Measurements from ENCODE around the gene MFSD6L. TPM values are rescaled to one million over a fixed set of nuclear protein-coding genes. Genes with fewer than 3 reads are reported as not detected.

MFSD6L gene
- total RNA-seq, 1 donor from 2014 or later = under 0.01 TPM

- Histone ChIP-seq H3K9me3 (ENCODE audit: control insufficient read depth in 3 of 3, low read length in 3 of 3) (peaks cover 0 to 2% (median 0%) of the 10 kb centered on the region in 3 donors), H3K4me1 (ENCODE audit: control insufficient read depth in 3 of 3, insufficient read depth in 3 of 3, low read length in 3 of 3) (no peaks in the 10 kb centered on the region), H3K4me3 (ENCODE audit: low read length in 3 of 3) (no peak overlapping the region), H3K36me3 (ENCODE audit: control insufficient read depth in 3 of 3, insufficient read depth in 3 of 3, low read length in 3 of 3) (no peaks in the 10 kb centered on the region), H3K9ac (ENCODE audit: low read depth in 1 of 3, low read length in 3 of 3) (no peak overlapping the region), H3K27me3 (ENCODE audit: control insufficient read depth in 3 of 3, insufficient read depth in 3 of 3, low read length in 3 of 3) (no peaks in the 10 kb centered on the region), H3K27ac (ENCODE audit: low read depth, low read length) (no peak overlapping the region)
Observed at GRCh38 chr17:8776248-8776647, 22.9 kb downstream of the MFSD6L start.

- H3K9ac ChIP-seq (ENCODE audit: low read depth in 1 of 3, low read length in 3 of 3) = no peak overlapping the region
- no peaks in the 10 kb centered on the region for H3K36me3 ChIP-seq (ENCODE audit: control insufficient read depth in 3 of 3, insufficient read depth in 3 of 3, low read length in 3 of 3)
- H3K4me1 ChIP-seq (ENCODE audit: control insufficient read depth in 3 of 3, insufficient read depth in 3 of 3, low read length in 3 of 3) = no peaks in the 10 kb centered on the region
- H3K27me3 ChIP-seq (ENCODE audit: control insufficient read depth in 3 of 3, insufficient read depth in 3 of 3, low read length in 3 of 3) = peaks cover 2 to 9% (median 3%) of the 10 kb centered on the region in 3 donors
- no peak overlapping the region for H3K27ac ChIP-seq (ENCODE audit: low read depth, low read length)
- no peak overlapping the region for H3K4me3 ChIP-seq (ENCODE audit: low read length in 3 of 3)
- H3K9me3 ChIP-seq (ENCODE audit: control insufficient read depth in 3 of 3, low read length in 3 of 3) = peaks cover 0 to 3% (median 0%) of the 10 kb centered on the region in 3 donors
Observed at GRCh38 chr17:8766731-8767130, 32.4 kb downstream of the MFSD6L start.

GRCh38 chr17:8762012-8762411 lies 37.2 kb downstream of the MFSD6L start:
- H3K4me1 ChIP-seq (ENCODE audit: control insufficient read depth in 3 of 3, insufficient read depth in 3 of 3, low read length in 3 of 3) = no peaks in the 10 kb centered on the region
- H3K4me3 ChIP-seq (ENCODE audit: low read length in 3 of 3) = no peak overlapping the region
- peaks cover 0 to 11% (median 5%) of the 10 kb centered on the region in 3 donors for H3K27me3 ChIP-seq (ENCODE audit: control insufficient read depth in 3 of 3, insufficient read depth in 3 of 3, low read length in 3 of 3)
- no peak overlapping the region for H3K9ac ChIP-seq (ENCODE audit: low read depth in 1 of 3, low read length in 3 of 3)
- H3K27ac ChIP-seq (ENCODE audit: low read depth, low read length) = no peak overlapping the region
- no peaks in the 10 kb centered on the region for H3K36me3 ChIP-seq (ENCODE audit: control insufficient read depth in 3 of 3, insufficient read depth in 3 of 3, low read length in 3 of 3)
- peaks cover 0 to 3% (median 0%) of the 10 kb centered on the region in 3 donors for H3K9me3 ChIP-seq (ENCODE audit: control insufficient read depth in 3 of 3, low read length in 3 of 3)

- H3K4me1 ChIP-seq (ENCODE audit: control insufficient read depth in 3 of 3, insufficient read depth in 3 of 3, low read length in 3 of 3) = no peaks in the 10 kb centered on the region
- peaks cover 0 to 3% (median 0%) of the 10 kb centered on the region in 3 donors for H3K9me3 ChIP-seq (ENCODE audit: control insufficient read depth in 3 of 3, low read length in 3 of 3)
- H3K27me3 ChIP-seq (ENCODE audit: control insufficient read depth in 3 of 3, insufficient read depth in 3 of 3, low read length in 3 of 3) = peaks cover 0 to 20% (median 8%) of the 10 kb centered on the region in 3 donors
- H3K27ac ChIP-seq (ENCODE audit: low read depth, low read length) = no peak within 1 kb of the TSS
- no peak within 1 kb of the TSS for H3K9ac ChIP-seq (ENCODE audit: low read depth in 1 of 3, low read length in 3 of 3)
- H3K36me3 ChIP-seq (ENCODE audit: control insufficient read depth in 3 of 3, insufficient read depth in 3 of 3, low read length in 3 of 3) = no peaks in the 10 kb centered on the region
- no peak within 1 kb of the TSS for H3K4me3 ChIP-seq (ENCODE audit: low read length in 3 of 3)
Observed at GRCh38 chr17:8758137-8758596, 41.0 kb downstream of the MFSD6L start, which contains the start of gene SPDYE4. SPDYE4 (minus strand) TSS chr17:8758546; CDS start chr17:8758382, 164 bp downstream.

GRCh38 chr17:8757189-8757588 lies 42.0 kb downstream of the MFSD6L start:
- no peaks in the 10 kb centered on the region for H3K36me3 ChIP-seq (ENCODE audit: control insufficient read depth in 3 of 3, insufficient read depth in 3 of 3, low read length in 3 of 3)
- peaks cover 0 to 18% (median 8%) of the 10 kb centered on the region in 3 donors for H3K27me3 ChIP-seq (ENCODE audit: control insufficient read depth in 3 of 3, insufficient read depth in 3 of 3, low read length in 3 of 3)
- H3K9me3 ChIP-seq (ENCODE audit: control insufficient read depth in 3 of 3, low read length in 3 of 3) = no peaks in the 10 kb centered on the region
- no peak overlapping the region for H3K9ac ChIP-seq (ENCODE audit: low read depth in 1 of 3, low read length in 3 of 3)
- no peak overlapping the region for H3K4me3 ChIP-seq (ENCODE audit: low read length in 3 of 3)
- H3K27ac ChIP-seq (ENCODE audit: low read depth, low read length) = no peak overlapping the region
- no peaks in the 10 kb centered on the region for H3K4me1 ChIP-seq (ENCODE audit: control insufficient read depth in 3 of 3, insufficient read depth in 3 of 3, low read length in 3 of 3)

GRCh38 chr17:8755590-8756255 lies 43.4 kb downstream of the MFSD6L start:
- no peaks in the 10 kb centered on the region for H3K4me1 ChIP-seq (ENCODE audit: control insufficient read depth in 3 of 3, insufficient read depth in 3 of 3, low read length in 3 of 3)
- no peak overlapping the region for H3K27ac ChIP-seq (ENCODE audit: low read depth, low read length)
- no peak overlapping the region for H3K9ac ChIP-seq (ENCODE audit: low read depth in 1 of 3, low read length in 3 of 3)
- no peaks in the 10 kb centered on the region for H3K36me3 ChIP-seq (ENCODE audit: control insufficient read depth in 3 of 3, insufficient read depth in 3 of 3, low read length in 3 of 3)
- H3K9me3 ChIP-seq (ENCODE audit: control insufficient read depth in 3 of 3, low read length in 3 of 3) = no peaks in the 10 kb centered on the region
- no peak overlapping the region for H3K4me3 ChIP-seq (ENCODE audit: low read length in 3 of 3)
- peaks cover 0 to 17% (median 8%) of the 10 kb centered on the region in 3 donors for H3K27me3 ChIP-seq (ENCODE audit: control insufficient read depth in 3 of 3, insufficient read depth in 3 of 3, low read length in 3 of 3)

- H3K4me3 ChIP-seq (ENCODE audit: low read length in 3 of 3) = no peak overlapping the region
Observed at GRCh38 chr17:8754890-8755289, 44.3 kb downstream of the MFSD6L start.

GRCh38 chr17:8753976-8754440 lies 45.2 kb downstream of the MFSD6L start:
- H3K9ac ChIP-seq (ENCODE audit: low read depth in 1 of 3, low read length in 3 of 3) = no peak overlapping the region
- H3K27me3 ChIP-seq (ENCODE audit: control insufficient read depth in 3 of 3, insufficient read depth in 3 of 3, low read length in 3 of 3) = peaks cover 0 to 15% (median 8%) of the 10 kb centered on the region in 3 donors
- H3K36me3 ChIP-seq (ENCODE audit: control insufficient read depth in 3 of 3, insufficient read depth in 3 of 3, low read length in 3 of 3) = no peaks in the 10 kb centered on the region
- no peak overlapping the region for H3K27ac ChIP-seq (ENCODE audit: low read depth, low read length)
- no peaks in the 10 kb centered on the region for H3K9me3 ChIP-seq (ENCODE audit: control insufficient read depth in 3 of 3, low read length in 3 of 3)
- H3K4me1 ChIP-seq (ENCODE audit: control insufficient read depth in 3 of 3, insufficient read depth in 3 of 3, low read length in 3 of 3) = no peaks in the 10 kb centered on the region
- no peak overlapping the region for H3K4me3 ChIP-seq (ENCODE audit: low read length in 3 of 3)

More at GRCh38 chr17:8754890-8755289, 44.3 kb downstream of the MFSD6L start:
- Histone ChIP-seq H3K9ac (ENCODE audit: low read depth in 1 of 3, low read length in 3 of 3) (no peak overlapping the region), H3K27ac (ENCODE audit: low read depth, low read length) (no peak overlapping the region), H3K4me1 (ENCODE audit: control insufficient read depth in 3 of 3, insufficient read depth in 3 of 3, low read length in 3 of 3) (no peaks in the 10 kb centered on the region), H3K36me3 (ENCODE audit: control insufficient read depth in 3 of 3, insufficient read depth in 3 of 3, low read length in 3 of 3) (no peaks in the 10 kb centered on the region), H3K9me3 (ENCODE audit: control insufficient read depth in 3 of 3, low read length in 3 of 3) (no peaks in the 10 kb centered on the region), H3K27me3 (ENCODE audit: control insufficient read depth in 3 of 3, insufficient read depth in 3 of 3, low read length in 3 of 3) (peaks cover 0 to 15% (median 8%) of the 10 kb centered on the region in 3 donors)

GRCh38 chr17:8753136-8753975 lies 45.8 kb downstream of the MFSD6L start:
- Histone ChIP-seq H3K27me3 (ENCODE audit: control insufficient read depth in 3 of 3, insufficient read depth in 3 of 3, low read length in 3 of 3) (peaks cover 0 to 15% (median 3%) of the 10 kb centered on the region in 3 donors), H3K9ac (ENCODE audit: low read depth in 1 of 3, low read length in 3 of 3) (no peak overlapping the region), H3K27ac (ENCODE audit: low read depth, low read length) (no peak overlapping the region), H3K4me3 (ENCODE audit: low read length in 3 of 3) (no peak overlapping the region), H3K4me1 (ENCODE audit: control insufficient read depth in 3 of 3, insufficient read depth in 3 of 3, low read length in 3 of 3) (no peaks in the 10 kb centered on the region), H3K36me3 (ENCODE audit: control insufficient read depth in 3 of 3, insufficient read depth in 3 of 3, low read length in 3 of 3) (no peaks in the 10 kb centered on the region), H3K9me3 (ENCODE audit: control insufficient read depth in 3 of 3, low read length in 3 of 3) (no peaks in the 10 kb centered on the region)

GRCh38 chr17:8749616-8750015 lies 49.5 kb downstream of the MFSD6L start:
- peaks cover 6% of the 10 kb centered on the region in 3 donors for H3K4me1 ChIP-seq (ENCODE audit: control insufficient read depth in 3 of 3, insufficient read depth in 3 of 3, low read length in 3 of 3)
- no peak overlapping the region for H3K27ac ChIP-seq (ENCODE audit: low read depth, low read length)
- no peak overlapping the region for H3K4me3 ChIP-seq (ENCODE audit: low read length in 3 of 3)
- peaks cover 3 to 6% (median 5%) of the 10 kb centered on the region in 3 donors for H3K27me3 ChIP-seq (ENCODE audit: control insufficient read depth in 3 of 3, insufficient read depth in 3 of 3, low read length in 3 of 3)
- H3K9ac ChIP-seq (ENCODE audit: low read depth in 1 of 3, low read length in 3 of 3) = no peak overlapping the region
- no peaks in the 10 kb centered on the region for H3K9me3 ChIP-seq (ENCODE audit: control insufficient read depth in 3 of 3, low read length in 3 of 3)
- no peaks in the 10 kb centered on the region for H3K36me3 ChIP-seq (ENCODE audit: control insufficient read depth in 3 of 3, insufficient read depth in 3 of 3, low read length in 3 of 3)

All from skeletal muscle tissue (tissue), 4 donors.